ENCODE measurements around the gene SLC24A3. TPM values are rescaled to one million over a fixed set of nuclear protein-coding genes. Genes with fewer than 3 reads are reported as not detected.

SLC24A3 gene
- total RNA-seq, 1 donor from 2014 or later = 0.08 TPM

GRCh38 chr20:19502169-19502568, 289.7 kb downstream of the SLC24A3 start:
- Histone ChIP-seq H3K36me3 (ENCODE audit: control insufficient read depth, insufficient read depth, low read length) (no peaks in the 10 kb centered on the region), H3K4me3 (ENCODE audit: low read depth, low read length) (no peak overlapping the region), H3K27me3 (ENCODE audit: control insufficient read depth, insufficient read depth, low read length) (no peaks in the 10 kb centered on the region)
- no peak for DNase-seq (ENCODE audit: low read depth)
- no peak for TF ChIP-seq CTCF (IDR thresholded peaks at IDR 0.05; ENCODE audit: insufficient read depth, low read length, poor library complexity, severe bottlenecking)

- no peak for TF ChIP-seq CTCF (IDR thresholded peaks at IDR 0.05; ENCODE audit: insufficient read depth, low read length, poor library complexity, severe bottlenecking)
- DNase-seq (ENCODE audit: low read depth) = no peak
- no peaks in the 10 kb centered on the region for H3K27me3 ChIP-seq (ENCODE audit: control insufficient read depth, insufficient read depth, low read length)
- H3K36me3 ChIP-seq (ENCODE audit: control insufficient read depth, insufficient read depth, low read length) = no peaks in the 10 kb centered on the region
- no peak overlapping the region for H3K4me3 ChIP-seq (ENCODE audit: low read depth, low read length)
These were observed 291.8 kb downstream of the SLC24A3 start for GRCh38 chr20:19504251-19504650.

GRCh38 chr20:19506021-19506420, 293.6 kb downstream of the SLC24A3 start:
- no peaks in the 10 kb centered on the region for H3K27me3 ChIP-seq (ENCODE audit: control insufficient read depth, insufficient read depth, low read length)
- TF ChIP-seq CTCF (IDR thresholded peaks at IDR 0.05; ENCODE audit: insufficient read depth, low read length, poor library complexity, severe bottlenecking) = no peak
- H3K4me3 ChIP-seq (ENCODE audit: low read depth, low read length) = no peak overlapping the region
- DNase-seq (ENCODE audit: low read depth) = no peak
- H3K36me3 ChIP-seq (ENCODE audit: control insufficient read depth, insufficient read depth, low read length) = no peaks in the 10 kb centered on the region

GRCh38 chr20:19508449-19508848, 296.0 kb downstream of the SLC24A3 start:
- H3K36me3 ChIP-seq (ENCODE audit: control insufficient read depth, insufficient read depth, low read length) = no peaks in the 10 kb centered on the region
- no peak for TF ChIP-seq CTCF (IDR thresholded peaks at IDR 0.05; ENCODE audit: insufficient read depth, low read length, poor library complexity, severe bottlenecking)
- no peak overlapping the region for H3K4me3 ChIP-seq (ENCODE audit: low read depth, low read length)
- no peak for DNase-seq (ENCODE audit: low read depth)
- H3K27me3 ChIP-seq (ENCODE audit: control insufficient read depth, insufficient read depth, low read length) = no peaks in the 10 kb centered on the region

- DNase-seq (ENCODE audit: low read depth) = no peak
- H3K36me3 ChIP-seq (ENCODE audit: control insufficient read depth, insufficient read depth, low read length) = no peaks in the 10 kb centered on the region
- TF ChIP-seq CTCF (IDR thresholded peaks at IDR 0.05; ENCODE audit: insufficient read depth, low read length, poor library complexity, severe bottlenecking) = no peak
- H3K4me3 ChIP-seq (ENCODE audit: low read depth, low read length) = no peak overlapping the region
- H3K27me3 ChIP-seq (ENCODE audit: control insufficient read depth, insufficient read depth, low read length) = no peaks in the 10 kb centered on the region
These were observed 298.2 kb downstream of the SLC24A3 start for GRCh38 chr20:19510611-19511010.

- TF ChIP-seq CTCF (IDR thresholded peaks at IDR 0.05; ENCODE audit: insufficient read depth, low read length, poor library complexity, severe bottlenecking) = no peak
- Histone ChIP-seq H3K4me3 (ENCODE audit: low read depth, low read length) (no peak overlapping the region), H3K36me3 (ENCODE audit: control insufficient read depth, insufficient read depth, low read length) (no peaks in the 10 kb centered on the region), H3K27me3 (ENCODE audit: control insufficient read depth, insufficient read depth, low read length) (no peaks in the 10 kb centered on the region)
- DNase-seq (ENCODE audit: low read depth) = no peak
These were observed 299.5 kb downstream of the SLC24A3 start for GRCh38 chr20:19511931-19512330.
